GM08714 (cell line): ENCODE results near the gene TMEM53.
"Not testable (repeated sequence)": the region's sequence is repeated elsewhere in the genome, so short reads cannot be mapped to it uniquely, and the experiment has no call there.

Experiments used
- H3K4me3 ChIP-seq: fragments of 200-500 bp; sonication (Bioruptor generic); 2 replicates; pipeline ENCODE4 v1.5.1; 2014; ENCODE audit warnings: mild to moderate bottlenecking, low read length, inconsistent platforms
- ZNF274 ChIP-seq: IDR thresholded peaks from 2 replicates; pipeline ENCODE4 v1.6.1; 2012; ENCODE audit warnings: mild to moderate bottlenecking, low read depth, low read length

TMEM53 gene

DNA sequence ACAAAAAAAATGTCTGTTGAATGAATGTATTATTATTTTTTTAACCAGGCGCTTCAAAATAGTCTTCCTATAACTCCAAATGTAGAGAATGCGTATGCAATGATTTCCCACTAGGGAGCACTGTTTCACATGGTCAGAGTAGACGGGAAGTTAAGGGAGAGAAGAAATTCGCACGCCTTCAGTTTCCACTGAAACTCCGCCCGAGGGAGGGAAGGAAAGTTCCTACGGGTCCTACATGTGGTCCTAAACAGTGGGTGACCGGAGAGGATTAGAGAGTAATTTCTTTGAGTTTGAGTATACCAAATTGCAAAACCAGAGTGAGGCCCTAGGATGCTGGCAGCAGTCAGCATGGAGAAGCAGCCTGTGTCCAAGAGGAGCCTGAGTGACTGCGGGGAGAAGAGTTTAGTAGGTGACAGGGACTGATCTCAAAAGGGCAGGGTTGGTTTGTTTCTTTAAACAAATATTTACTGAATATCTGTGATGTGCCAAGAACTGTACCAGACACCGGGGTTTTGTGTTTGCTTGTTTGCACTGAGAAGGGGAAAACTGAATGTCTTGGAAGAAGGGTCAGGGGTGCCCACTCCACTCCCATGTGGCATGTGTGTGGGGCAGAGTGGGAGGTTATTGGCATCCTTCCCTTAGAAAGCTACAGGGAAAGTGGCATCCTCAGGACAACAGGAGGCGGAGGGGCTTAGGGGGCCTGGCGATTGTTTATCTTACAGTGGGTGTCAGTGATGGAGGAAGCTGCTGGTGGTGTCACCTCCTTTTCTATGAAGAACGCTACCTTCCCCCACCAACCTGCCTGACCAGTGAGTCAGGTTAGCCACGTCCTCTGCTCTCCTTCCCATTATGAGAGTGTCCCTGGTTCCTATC is 33.9 kb upstream of the TMEM53 start:
- no peak for TF ChIP-seq ZNF274
- no peak overlapping the region for H3K4me3 ChIP-seq

- H3K4me3 ChIP-seq: no peak overlapping the region
- no peak for TF ChIP-seq ZNF274
Measured at GRCh38 chr1:44707112-44707881, 33.0 kb upstream of the TMEM53 start.

- TF ChIP-seq ZNF274: no peak
- H3K4me3 ChIP-seq: no peak overlapping the region
Measured at GRCh38 chr1:44705938-44706337, 31.7 kb upstream of the TMEM53 start.

GRCh38 chr1:44705470-44705869 is 31.2 kb upstream of the TMEM53 start:
- no peak overlapping the region for H3K4me3 ChIP-seq
- no peak for TF ChIP-seq ZNF274

DNA sequence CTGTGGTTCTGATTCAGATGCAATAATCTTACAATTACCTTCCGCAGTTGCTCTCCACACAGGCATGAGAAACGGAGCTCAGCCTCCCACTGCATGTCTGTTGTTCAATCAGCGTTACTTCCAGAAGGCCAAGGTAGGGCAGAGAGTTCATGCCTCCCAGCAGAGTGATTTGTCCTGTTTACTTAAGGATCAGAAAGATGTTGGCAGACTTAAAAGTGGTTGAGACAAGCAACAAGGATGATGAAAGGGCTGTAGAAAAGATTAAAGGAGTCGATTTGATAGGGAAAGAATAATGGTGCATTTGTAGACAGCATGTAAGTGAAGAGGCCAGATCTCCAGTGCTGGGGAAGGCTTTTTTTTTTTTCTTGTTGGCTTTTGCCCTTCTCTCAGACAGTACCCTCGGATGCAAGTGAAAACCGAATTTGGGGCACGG is 26.9 kb upstream of the TMEM53 start:
- H3K4me3 ChIP-seq: no peak overlapping the region
- TF ChIP-seq ZNF274: no peak

GRCh38 chr1:44700573-44700972 is 26.3 kb upstream of the TMEM53 start:
- no peak overlapping the region for H3K4me3 ChIP-seq
- TF ChIP-seq ZNF274: no peak

GRCh38 chr1:44699375-44699774 is 25.1 kb upstream of the TMEM53 start:
- not testable (repeated sequence) for H3K4me3 ChIP-seq

- H3K4me3 ChIP-seq: no peak overlapping the region
- TF ChIP-seq ZNF274: no peak
Measured at GRCh38 chr1:44698138-44698537, 23.9 kb upstream of the TMEM53 start.

DNA sequence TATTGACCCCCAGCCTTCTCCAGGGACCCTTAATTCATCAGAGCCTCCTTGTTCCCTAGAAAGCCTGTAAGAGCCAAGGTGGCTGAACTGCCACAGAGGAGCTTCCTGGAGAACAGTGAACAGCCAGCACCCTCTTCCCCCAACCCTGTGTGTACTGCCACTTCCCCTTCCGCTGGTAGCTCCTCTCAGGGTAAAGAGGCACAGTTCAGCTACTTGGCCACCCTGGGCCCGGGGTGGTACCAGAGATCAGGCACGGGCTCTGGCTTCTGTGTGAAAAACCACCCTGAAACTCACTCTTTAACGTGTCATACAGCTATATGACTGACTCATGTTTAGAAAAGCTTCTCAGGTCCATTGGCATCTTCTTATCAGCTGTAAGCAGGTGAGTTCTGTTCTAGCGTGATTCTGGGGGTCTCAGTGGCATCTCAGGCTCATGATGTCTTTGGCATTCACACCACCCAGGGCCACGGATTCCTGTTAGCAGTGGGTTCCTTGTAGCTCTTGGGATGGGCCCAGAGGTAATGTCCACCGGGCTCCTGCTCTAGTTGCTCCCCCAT is 22.6 kb upstream of the TMEM53 start:
- TF ChIP-seq ZNF274: no peak
- H3K4me3 ChIP-seq: no peak overlapping the region

GRCh38 chr1:44696101-44696500 is 21.8 kb upstream of the TMEM53 start:
- TF ChIP-seq ZNF274: no peak
- H3K4me3 ChIP-seq: no peak overlapping the region

DNA sequence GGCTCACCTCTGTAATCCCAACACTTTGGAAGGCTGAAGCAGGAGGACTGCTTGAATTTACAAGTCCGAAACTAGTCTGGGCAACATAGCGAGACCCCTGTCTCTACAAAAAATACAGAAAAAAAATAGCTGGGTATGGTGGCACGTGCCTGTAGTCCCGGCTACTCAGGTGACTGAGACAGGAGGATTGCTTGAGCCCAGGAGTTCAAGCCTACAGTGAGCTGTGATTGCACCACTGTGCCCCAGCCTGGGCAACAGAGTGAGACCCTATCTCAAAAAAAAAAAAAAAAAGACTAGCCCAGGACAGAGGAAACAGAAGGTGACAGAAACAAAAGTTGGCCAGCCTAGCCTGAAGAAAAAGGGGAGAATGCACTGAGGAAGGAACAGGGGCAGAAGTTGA is 21.4 kb upstream of the TMEM53 start:
- no peak for TF ChIP-seq ZNF274
- no peak overlapping the region for H3K4me3 ChIP-seq

- TF ChIP-seq ZNF274: no peak
- no peak overlapping the region; the same call in 1 of the 2 replicates for H3K4me3 ChIP-seq
Measured at GRCh38 chr1:44694863-44695478, 20.7 kb upstream of the TMEM53 start.

DNA sequence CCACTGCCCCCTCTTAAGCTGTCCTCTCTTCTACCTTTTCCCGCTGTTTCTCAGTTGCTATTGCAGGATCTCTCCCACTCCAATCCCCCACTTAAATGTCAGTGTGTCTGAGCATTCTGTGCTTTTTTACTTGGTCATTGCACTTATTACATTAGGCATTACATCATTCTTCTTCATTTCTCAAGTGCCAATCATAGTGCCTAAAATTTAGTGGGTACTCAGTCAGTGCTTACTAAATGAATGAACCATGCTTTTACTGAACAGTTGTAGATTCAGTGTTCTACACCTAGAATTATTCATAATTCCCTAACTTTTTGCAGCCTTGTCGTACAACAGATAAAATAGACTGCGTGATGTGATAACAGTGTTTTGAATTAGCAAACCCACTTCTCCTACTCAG is 19.6 kb upstream of the TMEM53 start:
- TF ChIP-seq ZNF274: no peak
- H3K4me3 ChIP-seq: no peak overlapping the region

DNA sequence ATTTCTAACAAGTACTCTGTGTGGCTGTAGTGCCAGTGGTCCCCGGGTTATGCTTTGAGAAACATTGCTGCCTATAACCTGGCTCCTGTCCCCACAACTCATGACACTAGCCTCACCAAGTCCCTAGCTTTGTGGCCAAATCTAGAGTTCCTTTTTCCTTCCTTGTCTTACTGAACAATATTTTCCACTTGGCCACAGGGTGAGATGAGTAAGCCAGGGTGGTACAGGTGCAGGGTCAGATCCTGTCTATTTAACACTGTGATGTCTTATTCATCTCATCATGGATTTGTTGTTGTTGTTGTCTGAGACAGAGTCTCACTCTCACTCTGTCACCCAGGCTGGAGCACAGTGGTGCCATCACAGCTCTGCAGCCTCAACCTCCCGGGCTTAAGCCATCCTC is 18.9 kb upstream of the TMEM53 start:
- TF ChIP-seq ZNF274: no peak
- H3K4me3 ChIP-seq: no peak overlapping the region
